GM21717 (cell line): ENCODE data around the gene SDC3.
"Not testable (repeated sequence)": the region's sequence is repeated elsewhere in the genome, so short reads cannot be mapped to it uniquely, and the experiment has no call there.

Source experiments
- ATAC-seq: cut with Tn5 transposase; IDR thresholded peaks from one replicate; pipeline ENCODE4 v1.9.1; 2021; ENCODE audit warnings: mild to moderate bottlenecking, moderate library complexity; ENCODE audit not compliant: unreplicated experiment

The SDC3 gene

DNA sequence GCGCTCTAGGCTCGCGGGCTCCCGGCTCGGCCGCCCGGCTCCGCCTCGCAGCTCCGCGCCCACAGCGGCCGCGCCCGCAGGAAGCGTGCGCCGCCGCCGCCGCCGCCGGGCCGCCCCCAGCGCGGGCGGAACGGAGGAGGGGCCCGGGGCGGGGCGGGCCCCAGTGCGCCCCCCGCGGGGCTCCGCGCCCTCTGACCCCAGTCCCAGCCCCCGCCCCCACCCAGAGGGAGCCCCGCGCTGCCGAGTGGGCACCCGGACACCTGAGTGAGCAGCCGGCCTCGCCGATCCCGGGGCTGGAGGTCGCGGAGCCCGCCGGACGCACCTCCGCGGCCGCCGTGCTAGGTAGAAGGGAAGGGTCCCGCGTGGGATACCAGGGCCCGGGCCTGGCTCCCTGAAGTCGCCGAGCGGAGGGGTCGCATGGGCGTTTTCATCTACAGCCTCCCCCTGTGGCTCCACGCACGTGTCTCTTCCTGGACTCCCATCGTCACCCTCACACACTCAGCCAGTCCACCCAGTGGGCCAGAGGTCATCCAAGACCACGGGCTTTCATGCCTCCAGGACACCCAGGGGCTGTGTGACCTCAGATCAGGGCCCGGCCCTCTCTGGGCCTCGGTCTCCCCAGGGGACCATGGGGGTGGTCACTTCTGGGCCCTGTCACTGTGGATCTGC lies at the start of gene SDC3:
Gene SDC3 (minus strand): TSS at position 63 of the 669 bp plus-strand sequence. CDS start 172 bp downstream, outside the sequence.
- ATAC-seq, result no peak

DNA sequence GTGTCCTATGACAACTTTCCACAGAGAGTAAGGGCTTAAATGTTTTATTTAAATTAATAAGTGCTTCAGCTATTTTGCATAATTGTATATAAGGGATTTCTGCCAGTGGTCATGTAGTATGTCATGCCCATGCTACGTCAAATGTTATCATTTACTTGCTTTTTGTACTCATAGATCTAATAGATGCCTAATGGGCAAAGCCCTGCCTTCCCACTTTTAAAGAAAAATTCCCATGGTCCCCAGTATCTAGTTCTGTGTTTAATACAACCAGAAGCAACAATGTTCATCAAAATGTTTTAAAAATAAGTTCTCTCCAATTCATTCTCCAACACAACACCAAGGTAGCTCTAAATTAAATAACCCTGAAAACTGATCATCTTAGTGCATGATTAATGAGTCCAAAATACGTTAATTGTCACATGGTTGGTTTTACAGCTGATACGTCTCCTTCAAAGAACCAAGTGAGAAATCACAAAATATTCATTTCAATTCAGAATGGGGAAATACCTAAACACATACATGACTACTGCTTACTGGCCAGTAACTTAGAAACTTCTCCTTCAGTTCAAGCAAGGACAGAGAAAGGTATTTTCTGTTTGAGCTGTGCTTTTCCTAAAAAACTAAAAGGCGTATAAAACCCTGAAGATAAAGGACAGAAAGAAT lies 49.1 kb upstream of the SDC3 start:
- no peak for ATAC-seq

DNA sequence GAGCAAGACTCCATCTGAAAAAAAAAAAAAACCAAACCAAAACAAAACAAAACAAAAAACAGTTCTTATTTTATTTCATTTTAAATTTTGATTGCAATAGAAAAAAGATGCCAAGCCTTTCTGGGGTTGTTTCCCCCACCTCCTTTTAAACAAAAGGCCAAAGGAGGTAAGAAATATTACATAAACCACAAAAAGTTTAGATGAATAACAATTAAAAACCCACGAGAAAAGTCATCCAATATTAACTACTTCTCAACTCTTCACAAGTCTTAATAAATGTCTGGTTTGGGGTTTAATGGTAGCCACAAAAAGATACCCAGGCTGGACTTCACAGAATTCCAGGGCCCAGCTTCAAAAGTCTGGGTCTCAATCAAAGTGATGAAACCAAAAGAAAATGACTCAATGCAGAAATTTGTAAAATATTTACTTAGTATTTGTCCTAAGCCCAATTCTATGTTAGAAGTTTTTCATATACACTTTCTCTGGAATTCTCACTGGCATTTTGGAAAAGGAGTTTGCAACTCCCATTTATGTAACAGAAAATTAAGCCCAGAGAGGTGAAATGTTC lies 47.0 kb upstream of the SDC3 start:
- ATAC-seq, result no peak

GRCh38 chr1:30953685-30954084 lies 45.1 kb upstream of the SDC3 start:
- ATAC-seq, result no peak

- ATAC-seq, result no peak
Observed at GRCh38 chr1:30952098-30952497, 43.5 kb upstream of the SDC3 start.

DNA sequence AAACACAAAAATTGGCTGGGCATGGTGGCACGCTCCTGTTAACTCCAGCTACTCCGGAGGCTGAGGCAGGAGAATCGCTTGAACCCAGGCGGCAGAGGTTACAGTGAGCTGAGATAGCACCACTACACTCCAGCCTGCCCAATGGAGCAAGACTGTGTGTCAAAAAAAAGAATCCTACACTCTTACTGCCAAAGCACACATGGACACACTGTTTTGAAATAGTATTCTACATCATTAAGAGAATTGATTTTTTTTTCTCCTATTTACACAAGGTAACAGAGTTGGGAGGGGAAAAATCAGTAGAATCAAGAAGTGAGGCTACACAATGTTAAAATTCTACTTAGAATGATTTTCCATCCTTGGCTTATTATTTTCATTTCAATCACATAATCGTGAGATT lies 42.1 kb upstream of the SDC3 start:
- no peak for ATAC-seq

DNA sequence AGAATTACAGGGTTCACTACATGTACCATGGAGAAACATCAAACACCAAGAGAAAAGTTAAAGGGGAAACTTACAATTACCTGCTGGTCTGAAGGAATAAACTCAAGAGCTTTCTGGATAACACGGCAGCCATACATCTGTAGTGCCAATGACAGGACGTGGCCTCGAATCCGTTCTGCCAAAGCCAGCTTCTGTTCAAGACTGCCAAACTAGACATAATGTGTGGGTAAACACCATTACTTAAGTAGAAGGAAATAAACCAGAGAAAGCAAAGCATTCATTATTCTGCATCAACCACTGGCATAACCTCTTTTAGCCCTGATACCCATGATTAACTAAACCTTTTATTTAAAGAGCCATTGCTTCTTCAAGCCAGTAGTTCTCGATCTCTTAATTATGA lies 41.5 kb upstream of the SDC3 start:
- ATAC-seq, result no peak

DNA sequence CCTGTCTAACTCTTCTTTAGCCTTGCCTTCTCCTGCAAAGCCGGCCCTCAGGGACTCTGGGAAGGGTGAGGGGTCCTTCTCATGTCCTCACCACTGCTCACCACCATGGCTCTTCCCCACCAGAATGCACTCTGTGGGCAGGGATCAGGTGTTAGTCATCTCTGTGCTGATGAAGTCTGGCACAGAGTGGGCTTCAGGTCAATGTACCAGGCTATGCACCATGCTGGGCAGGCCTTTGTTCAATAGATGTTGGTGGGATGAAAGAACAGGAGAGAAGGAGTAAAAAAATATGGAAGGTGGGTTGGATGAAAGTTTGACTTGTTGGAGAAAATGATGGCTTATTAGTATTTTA lies 40.9 kb upstream of the SDC3 start:
- ATAC-seq, result not testable (repeated sequence)

DNA sequence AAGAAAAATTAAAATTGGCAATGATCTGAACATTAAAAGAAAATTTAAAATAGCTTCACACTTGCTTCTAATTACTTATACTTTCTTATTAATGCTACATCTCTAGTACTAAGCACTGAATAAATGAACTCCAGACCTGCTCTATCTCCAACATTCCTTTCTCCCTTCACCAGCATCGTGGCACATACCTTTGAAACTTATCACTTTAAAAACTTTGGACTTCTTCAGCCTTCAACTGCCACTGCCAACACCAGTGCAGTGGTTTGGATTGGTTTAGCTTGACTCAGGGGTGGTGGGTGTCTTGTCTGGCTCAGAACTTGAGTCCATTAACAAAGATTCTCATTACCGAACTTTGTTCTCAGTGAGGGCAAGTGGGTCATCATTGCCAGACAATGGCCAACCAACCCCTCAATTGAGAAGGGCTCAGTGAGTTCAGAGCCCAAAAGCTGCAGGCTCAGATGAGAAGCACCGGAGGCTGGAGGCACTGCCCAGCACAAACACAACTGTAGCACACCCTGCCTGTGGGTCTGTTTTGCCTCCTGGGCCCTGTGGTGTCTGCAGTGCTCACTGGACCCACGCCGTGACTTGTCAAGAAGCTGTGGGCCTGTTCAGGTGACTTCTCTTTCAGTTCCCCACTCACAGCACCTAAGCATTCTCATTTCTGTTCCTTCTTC lies 40.4 kb upstream of the SDC3 start:
- ATAC-seq, result not testable (repeated sequence)

GRCh38 chr1:30948278-30948677 lies 39.7 kb upstream of the SDC3 start:
- no peak for ATAC-seq

- ATAC-seq, result no peak
Observed at GRCh38 chr1:30947212-30947611, 38.7 kb upstream of the SDC3 start.

GRCh38 chr1:30942326-30942963 lies 33.9 kb upstream of the SDC3 start:
- no peak for ATAC-seq

DNA sequence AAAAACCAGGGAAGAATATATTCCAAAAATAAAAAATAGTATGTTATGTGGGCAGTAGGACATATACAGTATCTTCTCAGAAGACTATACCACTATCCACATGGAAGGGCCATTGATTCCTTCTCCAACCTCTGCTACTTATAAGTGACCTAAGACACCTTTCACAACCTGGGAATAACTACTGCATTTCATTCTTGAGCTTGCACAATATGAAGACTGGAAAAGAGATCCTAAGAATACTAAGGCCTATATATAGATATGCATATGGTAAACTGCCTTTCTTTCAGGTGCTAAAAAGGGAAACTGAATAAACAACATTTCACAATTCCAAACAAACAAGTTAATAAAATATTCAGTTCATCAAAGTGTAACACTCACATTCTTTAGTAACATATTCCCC lies 32.0 kb upstream of the SDC3 start:
- ATAC-seq, result no peak

- ATAC-seq, result no peak
Observed at GRCh38 chr1:30936541-30937171, 28.1 kb upstream of the SDC3 start.

- not testable (repeated sequence) for ATAC-seq
Observed at GRCh38 chr1:30935758-30936157, 27.2 kb upstream of the SDC3 start.

DNA sequence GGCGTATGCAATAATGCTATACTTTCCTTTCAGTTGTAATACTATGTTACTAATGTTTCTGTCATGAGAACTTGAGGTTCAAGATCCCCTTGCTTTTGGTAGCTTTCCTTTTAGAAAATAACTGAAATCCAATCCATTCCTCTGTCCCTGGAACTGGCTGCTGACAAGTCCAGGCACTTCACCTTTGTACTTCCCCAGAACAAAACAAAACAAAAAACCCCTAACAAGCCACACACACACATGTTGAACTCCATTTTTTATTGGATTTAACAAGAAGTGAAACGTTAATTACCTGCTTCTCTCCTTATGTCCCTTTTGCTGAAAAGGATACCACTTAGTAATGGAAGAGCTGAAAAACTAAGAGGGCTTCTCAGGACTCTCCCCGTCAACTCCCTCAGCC lies 26.1 kb upstream of the SDC3 start:
- no peak for ATAC-seq

- ATAC-seq, result no peak
Observed at GRCh38 chr1:30933874-30934252, 25.3 kb upstream of the SDC3 start.

GRCh38 chr1:30930631-30931173 lies 22.1 kb upstream of the SDC3 start:
- no peak for ATAC-seq

DNA sequence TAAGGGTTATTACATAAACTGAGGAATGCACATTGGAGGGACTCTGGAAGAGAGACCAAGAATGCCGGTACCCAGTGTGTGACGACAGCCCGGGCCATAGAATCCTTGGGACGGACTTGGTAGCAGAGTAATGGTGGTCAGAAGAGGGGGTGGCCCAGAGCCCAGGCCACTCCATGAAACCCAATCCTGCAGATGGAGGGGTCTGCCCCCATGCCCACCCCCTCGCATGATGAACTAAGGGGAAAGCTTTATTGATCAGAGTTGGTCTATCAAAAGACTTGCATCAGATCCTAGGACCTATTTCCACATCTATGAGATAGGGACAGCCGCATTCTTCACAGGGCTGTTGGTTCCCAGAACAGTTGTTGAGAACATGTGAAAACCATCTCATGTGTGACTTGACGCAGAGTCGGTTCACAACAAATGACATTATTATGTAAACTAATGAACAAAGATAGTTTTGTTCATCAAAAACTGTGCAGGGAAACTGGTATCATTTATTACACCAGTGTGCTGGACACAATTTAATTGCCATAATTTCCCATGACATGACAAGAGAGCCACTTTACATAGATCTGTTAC lies 21.5 kb upstream of the SDC3 start:
- no peak for ATAC-seq

DNA sequence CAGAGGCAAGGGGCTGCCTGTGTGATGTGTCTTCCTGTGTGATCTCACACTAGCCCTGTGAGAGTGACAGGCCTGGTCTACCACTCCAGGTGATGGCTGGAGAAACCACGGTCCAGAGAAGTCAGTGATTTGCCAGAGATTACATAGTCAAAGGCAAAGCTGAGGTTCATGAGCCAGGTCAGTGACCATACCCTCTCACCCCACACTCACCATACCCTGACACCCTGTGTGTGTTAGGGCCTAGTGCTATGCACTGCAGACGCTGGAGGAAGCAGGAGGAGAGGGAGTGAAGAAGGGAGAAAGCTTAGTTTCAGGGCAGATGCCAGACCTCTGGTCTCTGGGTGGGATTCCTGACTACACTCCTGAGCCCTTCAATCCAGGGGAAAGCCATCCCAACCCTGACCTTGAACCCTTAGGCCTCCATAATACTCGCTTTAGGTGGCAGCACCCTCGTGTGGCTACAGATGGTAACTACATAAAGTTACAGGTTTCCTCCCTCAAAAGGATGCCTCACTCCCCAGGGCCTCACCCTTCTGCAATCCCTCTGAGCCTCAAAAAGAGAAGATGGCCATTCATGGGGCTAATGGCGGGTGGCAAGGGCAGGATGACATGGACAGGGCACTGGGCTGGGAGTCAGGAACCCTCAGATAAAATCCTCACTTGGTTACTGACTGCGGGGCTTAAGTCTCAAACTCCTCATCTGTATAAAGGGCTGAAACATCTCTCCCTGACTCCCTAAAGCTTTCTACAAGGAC lies 20.8 kb upstream of the SDC3 start:
- no peak for ATAC-seq
